Fibroblast of skin of abdomen (primary cell): Measurements from ENCODE around the gene CPNE2.
"Not testable (repeated sequence)": the region's sequence is repeated elsewhere in the genome, so short reads cannot be mapped to it uniquely, and the experiment has no call there.

Experiments used
- DNase-seq: peaks from one replicate; pipeline ENCODE4 v3.0.0-alpha.2; 2013

The CPNE2 gene

DNA sequence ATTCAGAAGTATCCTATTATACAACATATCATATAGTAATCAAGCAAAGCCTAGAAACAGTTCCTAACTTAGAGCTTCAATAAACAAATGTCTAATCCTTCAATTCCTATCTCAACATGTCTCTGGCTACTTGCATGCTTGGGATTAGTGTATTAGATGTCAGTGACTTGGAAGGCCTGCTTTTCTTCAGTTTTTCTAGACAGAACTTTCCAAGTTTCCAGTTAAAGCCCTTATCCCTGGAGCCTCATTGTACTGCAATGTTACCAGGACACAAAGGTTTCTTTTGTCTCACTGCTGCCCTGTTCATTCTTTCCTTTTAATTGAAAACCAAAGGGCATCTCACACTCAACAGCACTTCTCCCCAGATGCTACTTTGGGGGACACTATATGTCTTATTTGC is 76.9 kb downstream of the CPNE2 start:
- DNase-seq: no peak

DNA sequence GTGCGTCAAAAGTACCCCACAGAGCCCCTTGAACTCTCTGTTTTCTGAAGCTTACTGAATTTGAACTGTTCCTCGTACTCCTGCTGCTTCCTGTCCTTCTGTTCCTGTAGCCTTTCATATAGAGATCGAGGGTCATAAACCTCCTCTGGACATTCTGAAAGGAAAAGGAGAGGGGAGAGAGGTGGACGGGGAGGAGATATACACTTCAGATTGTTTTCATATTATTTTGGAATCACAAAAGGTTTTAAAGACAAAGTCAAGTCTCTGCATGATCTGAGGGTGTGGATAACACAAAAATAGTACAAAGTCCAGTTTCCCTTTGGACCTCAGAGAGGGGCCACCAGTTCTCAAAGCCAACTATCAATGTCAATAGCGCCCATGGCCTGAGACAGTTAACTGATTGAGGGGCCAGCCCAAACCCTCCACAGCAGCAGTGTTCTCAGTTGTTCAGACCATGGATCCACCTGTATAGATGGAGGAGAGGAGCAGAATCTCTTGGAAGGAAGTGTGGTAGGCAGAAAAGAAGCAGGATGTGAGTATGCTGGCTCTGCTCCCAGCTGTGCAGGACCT is 80.4 kb downstream of the CPNE2 start:
- no peak for DNase-seq

DNA sequence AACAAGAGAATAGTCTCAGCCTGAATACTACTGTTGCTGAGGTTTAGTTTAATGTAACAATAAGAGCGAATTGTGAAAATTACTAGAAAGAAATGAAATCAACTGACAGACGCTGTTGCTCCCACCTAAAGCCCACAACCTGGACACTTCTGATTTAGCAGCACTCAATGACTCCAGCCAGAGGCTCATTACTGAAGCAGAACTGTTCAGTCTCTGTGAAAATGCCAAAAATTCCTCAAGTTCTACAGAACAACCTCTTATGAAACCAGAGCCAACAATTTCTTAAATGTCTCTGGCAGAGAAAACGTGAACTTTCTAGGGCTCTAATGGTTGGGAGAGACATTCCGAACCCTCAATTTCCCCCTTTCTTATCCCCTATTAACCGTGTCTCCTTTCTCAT is 83.5 kb downstream of the CPNE2 start:
- DNase-seq: no peak

DNA sequence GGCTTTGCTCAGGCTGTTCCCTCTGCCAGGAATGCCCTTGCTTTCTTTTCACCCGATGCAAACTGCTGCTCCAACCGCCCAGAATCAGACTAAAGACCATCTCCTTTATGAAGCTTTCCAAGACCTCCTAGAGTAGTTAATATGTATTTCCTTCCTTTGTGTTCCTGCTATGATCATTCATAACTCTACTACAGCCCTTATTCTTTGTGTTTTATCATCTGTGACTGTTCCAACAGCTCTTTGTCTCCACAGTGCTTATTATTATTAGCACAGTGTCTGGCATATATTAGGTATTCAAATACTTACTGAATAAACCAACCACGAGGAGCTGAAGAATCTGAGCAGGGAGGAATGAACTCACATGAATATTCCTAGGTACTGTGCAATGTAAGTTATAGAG is 85.8 kb downstream of the CPNE2 start:
- DNase-seq: no peak

DNA sequence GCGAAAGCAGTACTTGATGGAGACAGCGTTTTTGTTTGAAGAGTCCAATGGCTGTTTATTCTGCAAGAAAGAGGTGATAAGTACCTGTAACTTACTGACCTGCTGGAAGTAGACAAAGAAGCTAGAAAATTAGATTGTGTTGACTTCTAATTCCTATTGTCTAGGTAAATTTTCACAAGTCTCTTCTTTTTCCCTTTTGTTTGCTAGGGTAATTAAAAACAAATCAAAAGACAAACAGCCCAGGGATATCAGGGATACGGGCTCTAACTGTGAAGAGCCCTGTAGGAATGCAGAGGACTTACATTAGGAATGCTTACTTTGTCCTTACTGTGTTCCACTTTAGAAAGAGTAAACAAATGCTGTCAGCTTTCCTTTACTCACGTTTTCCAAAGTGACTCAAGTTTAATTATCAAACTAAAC is 86.4 kb downstream of the CPNE2 start:
- DNase-seq: no peak

DNA sequence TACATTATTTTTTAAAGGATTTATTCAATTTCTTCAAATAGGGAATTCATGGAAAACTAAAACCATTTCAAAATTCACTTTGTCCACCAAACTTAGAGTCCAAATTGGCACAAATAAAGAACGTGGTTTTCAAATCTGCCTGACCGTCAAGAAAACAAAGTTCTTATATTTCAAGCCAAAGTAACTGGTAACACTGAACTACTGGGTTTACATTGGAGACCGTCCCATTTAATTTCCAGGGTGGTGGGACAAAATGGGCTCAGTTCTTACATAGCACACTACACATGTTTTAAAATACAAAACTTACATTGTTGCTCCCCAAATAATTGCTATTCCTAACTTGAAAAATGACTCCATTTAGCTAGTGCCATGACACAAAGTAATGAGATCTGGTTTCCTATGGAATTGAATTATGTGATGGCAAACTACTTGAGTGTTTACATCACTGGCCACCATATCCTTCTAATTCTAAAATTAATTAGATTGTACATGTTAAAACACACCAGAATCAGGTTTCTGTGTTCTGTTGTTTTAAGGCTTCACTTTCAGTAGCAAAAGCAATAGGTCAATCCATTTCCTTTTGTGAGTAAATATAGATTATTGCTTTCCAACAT is 86.9 kb downstream of the CPNE2 start:
- DNase-seq: no peak

DNA sequence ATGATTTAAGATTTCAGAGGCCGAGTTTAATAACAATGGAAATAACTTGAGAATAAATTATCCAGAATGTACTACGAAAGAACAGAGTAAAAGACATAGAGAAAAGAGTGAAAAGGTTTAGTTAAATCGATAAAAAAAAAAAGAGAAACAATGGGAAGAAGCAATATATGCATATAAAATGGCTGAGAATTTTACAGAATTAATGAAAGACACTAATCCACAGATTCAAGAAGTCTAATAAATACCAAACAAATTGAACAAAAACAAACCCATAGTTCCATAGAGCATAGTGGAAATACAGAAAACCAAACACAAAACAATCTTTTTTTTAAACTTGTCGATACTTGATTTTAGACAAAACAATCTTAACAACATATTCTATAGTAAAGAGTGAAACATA is 91.7 kb downstream of the CPNE2 start:
- no peak for DNase-seq

DNA sequence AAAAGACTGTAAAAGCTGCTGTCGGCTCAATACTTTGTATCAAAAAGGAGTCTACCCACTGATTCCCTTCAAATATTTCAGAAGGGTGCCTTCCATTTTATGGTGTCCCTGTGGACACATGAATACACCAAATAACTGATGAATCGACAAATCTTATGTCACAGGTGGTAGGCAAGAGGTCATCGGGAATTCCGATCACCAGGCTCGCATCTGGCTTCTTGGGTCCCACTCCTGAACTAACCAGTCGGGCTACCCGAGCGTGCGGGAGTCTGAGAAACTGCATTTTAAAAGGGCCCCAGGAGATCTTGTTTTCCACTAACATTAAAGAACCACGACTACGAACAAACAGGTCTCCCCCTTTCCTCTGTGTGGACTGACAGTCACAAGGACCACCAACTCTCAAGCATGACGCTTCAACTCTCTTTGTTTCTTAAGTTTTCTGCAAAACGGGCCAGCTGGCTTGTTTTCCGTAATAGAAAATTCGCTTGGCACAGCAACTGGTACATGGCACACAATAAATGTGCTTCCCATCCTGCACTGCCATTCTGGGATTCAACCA is 92.6 kb downstream of the CPNE2 start:
- no peak for DNase-seq

DNA sequence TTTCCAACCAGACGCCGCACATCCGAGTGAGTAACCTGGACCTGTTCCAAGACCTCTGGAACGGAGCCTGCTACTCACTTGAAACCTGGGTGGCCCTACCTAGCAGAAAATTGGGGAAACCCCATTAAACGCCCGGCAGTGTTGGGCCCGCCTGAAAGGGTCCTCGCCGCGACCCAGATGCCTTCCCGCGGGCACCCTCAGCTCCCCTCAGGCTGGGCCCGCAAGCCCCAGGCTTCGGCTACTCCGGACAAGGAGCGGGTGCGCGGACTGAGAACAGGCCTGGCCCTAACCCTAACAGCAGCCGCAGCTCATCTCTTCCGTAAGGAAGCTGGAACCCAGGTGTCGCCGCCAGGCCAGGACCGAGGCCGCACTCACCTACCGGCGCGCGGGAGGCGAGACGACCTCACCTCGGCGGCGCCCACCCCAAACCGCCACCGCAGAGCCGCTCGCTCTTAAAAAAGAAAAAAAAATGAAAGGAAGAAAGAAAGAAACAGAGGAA is 93.1 kb downstream of the CPNE2 start:
- DNase-seq: peak; percentile 65

DNA sequence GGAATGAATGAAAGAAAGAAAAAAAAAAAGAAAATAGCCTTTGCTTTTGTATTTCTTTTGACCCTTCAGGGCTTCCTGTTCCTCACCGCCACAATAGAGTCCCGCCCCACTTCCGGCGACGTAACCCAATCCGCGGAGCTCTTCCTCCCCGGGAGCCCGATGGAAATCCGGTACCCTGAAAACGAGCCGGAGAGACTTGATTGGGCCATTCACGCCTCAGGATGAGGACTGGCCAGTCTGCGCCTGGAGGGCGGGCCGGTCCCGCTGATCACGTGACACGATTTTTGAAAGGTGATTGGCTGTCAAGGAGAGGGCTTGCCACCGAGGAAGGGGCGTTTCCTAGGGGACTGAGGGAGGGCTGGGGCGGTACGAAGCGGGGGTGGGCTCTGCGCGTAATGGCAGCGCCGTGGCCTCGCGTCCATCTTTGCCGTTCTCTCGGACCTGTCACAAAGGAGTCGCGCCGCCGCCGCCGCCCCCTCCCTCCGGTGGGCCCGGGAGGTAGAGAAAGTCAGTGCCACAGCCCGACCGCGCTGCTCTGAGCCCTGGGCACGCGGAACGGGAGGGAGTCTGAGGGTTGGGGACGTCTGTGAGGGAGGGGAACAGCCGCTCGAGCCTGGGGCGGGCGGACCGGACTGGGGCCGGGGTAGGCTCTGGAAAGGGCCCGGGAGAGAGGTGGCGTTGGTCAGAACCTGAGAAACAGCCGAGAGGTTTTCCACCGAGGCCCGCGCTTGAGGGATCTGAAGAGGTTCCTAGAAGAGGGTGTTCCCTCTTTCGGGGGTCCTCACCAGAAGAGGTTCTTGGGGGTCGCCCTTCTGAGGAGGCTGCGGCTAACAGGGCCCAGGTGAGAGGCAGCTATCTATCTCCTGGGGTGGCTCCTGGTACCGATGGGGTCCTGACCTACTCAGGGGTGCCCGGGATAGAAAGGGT is 93.8 kb downstream of the CPNE2 start, which contains the start of the genes PSME3IP1 and RSPRY1:
PSME3IP1 (minus strand) TSS at position 95 of the 927 bp plus-strand sequence. CDS start 12,185 bp downstream, outside the sequence.
RSPRY1 (plus strand) TSS at position 385 of the 927 bp plus-strand sequence. CDS start 18,330 bp downstream, outside the sequence.
- DNase-seq: peak; percentile 100

DNA sequence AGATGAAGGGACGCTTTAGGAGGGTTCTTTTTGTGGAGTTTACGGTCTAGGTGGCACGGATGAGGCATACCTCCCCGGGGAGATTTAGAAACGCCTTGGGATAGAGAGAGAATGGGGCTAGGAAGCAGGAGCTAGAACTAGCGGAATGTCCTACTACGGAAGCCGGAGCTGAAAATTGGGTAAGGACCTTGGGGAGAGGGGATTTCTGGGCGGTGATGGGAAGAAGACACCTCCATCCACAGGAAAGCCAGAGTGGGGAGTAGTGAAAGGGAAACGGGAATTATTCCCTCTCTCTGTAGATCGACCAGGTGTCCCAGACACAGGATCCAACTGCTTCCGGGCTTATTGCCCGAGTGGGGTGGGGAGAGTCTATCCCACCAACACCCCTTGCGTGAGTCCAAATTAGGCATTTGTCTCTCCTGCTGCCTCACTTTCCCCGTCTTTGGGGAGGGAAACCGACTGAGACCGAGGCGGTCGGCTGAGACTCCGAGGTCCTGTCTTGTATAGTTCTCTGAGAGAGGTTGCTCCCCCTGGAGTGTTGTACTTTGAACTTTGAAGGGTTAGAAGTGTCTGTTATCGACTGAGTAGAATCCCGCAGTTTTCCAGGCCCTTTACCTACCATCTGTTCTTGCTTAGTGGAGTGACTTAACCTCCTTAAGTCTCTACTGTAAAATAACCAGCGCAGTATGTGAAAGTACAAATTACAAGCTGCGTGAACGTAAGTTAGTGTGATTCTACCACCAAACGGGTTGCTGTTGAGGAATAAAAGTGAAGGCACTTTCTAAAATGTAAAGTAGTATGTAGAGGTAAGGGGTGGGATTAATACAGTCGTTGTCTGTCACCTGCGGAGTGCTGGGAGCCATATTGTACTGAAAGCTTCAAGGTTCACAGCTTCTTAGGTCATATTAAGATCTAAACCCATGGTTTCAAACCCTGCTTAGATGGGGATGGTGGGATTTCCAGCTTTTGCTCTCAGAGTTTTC is 94.8 kb downstream of the CPNE2 start:
- DNase-seq: peak; percentile 27

DNA sequence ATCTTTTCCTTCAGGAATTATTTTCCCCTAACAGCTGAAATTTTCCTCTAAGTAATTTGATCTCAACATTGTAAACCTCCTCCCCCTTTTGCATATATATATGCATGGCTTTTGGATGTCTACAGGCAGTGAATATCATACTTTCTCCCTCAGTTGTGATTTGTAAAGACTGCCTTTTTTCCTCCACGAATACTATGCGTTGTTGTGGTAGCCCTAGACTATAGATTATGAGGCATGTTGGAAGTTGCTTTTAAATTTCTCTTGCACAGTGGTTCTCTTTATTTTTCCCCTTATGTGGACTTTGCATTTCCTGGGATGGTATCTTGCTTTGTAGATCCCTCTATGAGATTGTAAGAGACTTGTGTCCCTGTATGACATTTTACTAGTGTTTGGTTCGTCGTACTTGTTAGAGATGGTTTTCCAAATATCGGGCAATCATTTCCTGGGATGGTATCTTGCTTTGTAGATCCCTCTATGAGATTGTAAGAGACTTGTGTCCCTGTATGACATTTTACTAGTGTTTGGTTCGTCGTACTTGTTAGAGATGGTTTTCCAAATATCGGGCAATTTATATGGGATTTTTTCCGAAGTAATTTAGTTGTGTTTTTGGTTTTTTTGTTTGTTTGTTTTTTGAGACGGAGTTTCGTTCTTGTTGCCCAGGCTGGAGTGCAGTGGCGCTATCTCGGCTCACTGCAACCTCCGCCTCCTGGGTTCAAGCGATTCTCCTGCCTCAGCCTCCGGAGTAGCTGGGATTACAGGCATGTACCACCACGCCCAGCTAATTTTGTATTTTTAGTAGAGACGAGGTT is 95.7 kb downstream of the CPNE2 start:
- peak; percentile 28 for DNase-seq

DNA sequence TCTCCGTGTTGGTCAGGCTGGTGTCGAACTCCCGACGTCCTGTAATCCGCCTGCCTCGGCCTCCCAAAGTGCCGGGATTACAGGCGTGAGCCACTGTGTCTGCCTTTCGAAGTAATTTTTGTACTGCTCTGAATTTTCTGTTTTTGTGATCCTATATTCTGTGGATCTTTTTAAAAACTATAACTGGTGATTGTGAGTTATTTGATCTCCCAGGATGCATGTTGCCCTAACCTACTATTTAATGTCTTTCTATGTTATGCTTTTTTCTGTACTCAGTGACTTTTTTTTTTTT is 96.3 kb downstream of the CPNE2 start:
- DNase-seq: no peak

DNA sequence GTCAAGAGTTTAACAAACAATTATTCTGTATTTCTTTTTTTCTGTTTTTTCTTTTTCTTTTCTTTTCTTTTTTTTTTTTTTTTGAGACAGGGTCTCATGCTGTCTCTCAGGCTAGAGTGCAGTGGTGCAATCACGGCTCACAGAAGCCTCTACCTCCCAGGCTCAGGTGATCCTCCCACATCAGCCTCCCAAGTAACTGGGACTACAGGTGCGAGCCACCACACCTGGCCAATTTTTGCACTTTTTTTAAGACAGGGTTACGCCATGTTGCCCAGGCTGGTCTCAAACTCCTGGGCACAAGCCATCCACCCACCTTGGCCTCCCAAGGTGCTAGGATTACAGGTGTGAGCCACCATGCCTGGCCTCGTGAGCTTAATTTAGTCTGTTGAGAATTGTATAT is 97.1 kb downstream of the CPNE2 start:
- not testable (repeated sequence) for DNase-seq

DNA sequence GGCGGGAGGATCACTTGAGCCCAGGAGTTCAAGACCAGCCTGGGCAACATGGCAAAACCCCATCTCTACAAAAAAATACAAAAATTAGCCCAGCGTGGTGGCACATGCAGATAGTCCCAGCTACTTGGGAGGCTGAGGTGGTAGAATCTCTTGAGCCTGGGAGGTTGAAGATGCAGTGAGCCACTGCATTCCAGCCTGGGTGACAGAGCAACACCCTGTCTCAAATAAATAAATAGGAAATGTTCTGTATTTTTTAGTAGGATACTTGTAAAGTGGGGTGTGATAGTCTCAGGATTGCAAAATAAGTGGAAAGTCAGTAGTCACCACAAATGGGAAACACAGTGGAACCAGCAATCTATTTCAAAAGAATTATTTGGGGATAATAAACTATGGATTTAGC is 97.8 kb downstream of the CPNE2 start:
- DNase-seq: no peak

DNA sequence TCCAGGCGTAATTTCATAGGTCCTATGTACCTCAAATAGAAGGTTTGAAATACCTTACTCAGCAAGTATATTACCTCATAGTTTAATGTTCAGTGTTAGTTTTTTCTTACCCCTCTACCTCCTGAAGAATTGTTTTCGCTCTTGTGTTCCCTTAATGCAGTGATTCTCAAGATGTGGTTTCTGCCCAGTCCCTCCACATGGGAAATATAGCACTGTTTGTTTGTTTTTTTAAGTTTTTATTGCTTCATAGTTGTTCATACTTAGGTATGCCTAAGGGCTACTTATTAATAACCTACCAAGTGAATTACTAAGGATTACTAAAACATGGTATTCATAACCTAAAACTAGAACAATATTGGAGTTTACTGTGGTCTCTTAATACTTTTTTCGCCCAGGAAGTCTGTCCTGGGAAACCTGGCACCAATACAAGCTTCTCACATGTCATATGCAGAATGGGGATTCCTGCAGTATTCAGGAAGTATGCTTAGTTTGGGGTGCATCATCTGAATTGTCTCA is 98.7 kb downstream of the CPNE2 start:
- DNase-seq: peak; percentile 20

DNA sequence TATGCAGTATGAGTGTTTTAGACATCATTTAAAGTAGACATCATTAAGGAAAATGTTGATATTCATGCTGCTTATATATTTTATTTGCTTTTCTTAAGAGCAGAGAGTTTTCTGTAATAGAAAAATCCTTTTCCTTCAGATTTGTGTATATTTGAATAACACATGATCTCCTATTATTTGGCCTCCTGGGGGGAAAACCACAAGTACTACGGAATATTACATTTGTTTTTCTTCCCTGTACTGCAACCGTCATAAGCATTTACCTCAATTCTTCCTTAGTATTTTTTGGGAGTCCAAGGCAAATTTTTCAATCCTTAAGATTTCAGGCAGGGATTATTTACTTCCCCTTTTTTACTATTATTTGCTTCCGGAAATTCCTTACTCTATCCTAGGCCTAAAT is 99.8 kb downstream of the CPNE2 start:
- DNase-seq: peak; percentile 27

DNA sequence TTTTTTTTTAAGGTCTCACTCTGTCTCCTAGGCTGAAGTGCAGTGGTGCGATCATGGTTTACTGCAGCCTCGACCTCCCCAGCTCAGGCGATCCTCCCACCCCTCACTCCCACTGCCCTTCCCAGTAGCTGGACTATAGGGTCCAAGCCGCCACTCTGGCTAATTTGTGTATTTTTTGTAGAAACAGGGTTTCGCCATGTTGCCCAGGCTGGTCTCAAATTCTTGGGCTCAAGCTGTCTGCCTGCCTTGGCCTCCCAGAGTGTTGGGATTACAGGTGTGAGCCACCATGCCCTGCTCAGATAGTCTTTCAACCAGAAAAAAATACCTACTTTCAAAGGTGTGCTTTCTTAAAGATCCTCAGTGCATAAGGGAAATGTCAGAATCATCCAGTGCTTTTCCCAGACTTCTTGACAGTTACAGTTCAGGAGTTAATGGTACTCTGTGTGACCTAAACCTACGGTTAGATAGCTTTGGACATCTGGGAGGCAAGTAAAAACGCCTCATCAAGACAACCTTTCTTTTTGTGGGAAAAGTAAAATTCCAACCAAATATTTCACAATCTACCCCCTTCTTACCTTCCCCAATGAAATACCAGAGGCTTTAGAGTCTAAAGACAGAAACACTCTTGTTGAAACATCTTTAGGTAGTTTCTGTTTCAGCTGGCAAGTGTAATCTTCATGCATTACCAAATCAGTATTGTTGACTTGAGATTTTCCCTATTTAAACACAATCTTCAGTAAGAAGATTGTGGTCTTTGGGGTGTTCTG is 100.5 kb downstream of the CPNE2 start:
- peak; percentile 69 for DNase-seq

DNA sequence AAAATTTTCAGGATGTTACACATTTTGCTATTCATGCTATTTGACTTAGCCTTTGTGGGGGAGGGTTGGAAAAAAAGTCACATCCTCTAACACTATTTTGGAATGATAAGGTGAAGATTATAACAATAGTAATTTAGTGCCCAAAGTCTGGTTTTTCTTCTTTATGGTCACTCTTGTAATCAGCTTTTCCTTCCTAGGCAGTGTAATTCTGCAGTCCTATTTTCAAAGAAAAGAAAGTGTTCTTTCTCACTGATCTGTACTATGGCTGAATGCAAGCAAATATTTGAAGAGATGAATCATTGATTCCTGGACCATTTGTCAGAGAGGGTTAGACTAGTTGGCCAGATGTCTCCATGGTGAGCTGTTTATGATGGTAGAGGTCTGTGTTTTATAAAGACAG is 102.1 kb downstream of the CPNE2 start:
- DNase-seq: peak; percentile 93

DNA sequence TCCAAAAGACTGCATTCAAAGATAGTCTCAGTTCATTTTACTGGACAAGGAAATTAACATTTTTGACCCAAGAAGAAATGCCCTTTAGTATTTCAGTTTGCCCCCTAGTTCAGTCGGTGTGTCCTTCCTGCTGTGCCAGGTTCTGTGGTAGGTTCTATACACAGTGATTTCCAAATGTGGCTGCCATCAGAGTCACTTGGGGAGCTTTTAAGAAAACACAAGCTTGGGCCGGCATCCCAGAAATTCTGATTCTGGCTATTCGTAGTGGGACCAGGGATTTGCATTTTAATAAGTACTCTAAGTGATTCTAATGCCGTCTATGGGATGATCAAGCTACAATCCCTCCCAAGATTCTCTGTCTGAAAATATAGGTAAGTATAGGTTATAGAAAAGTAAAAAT is 103.9 kb downstream of the CPNE2 start:
- DNase-seq: no peak
